Fibroblast of lung (primary cell): ENCODE measurements around the gene IRAK1. TPM values are rescaled to one million over a fixed set of nuclear protein-coding genes. Genes with fewer than 3 reads are reported as not detected.

Experiments
- DNase-seq, 2 donors: peaks; one replicate each; pipeline versions ENCODE4 v3.0.0 to v3.0.0-alpha.2; 2010; ENCODE audit warnings: low read depth in 2 of 2
- H2AFZ ChIP-seq: 2 replicates; pipeline ENCODE4 v1.5.1; 2012; ENCODE audit warnings: low read length, control low read depth, inconsistent platforms
- H3K27ac ChIP-seq: 2 replicates; pipeline ENCODE4 v1.5.1; 2011; ENCODE audit warnings: low read length, control low read depth; ENCODE audit not compliant: insufficient read depth
- H3K27me3 ChIP-seq: 2 replicates; pipeline ENCODE4 v1.5.1; 2011; ENCODE audit warnings: mild to moderate bottlenecking, low read length; ENCODE audit not compliant: control insufficient read depth, insufficient read depth
- H3K36me3 ChIP-seq: 2 replicates; pipeline ENCODE4 v1.5.1; 2011; ENCODE audit warnings: low read length; ENCODE audit not compliant: control insufficient read depth, insufficient read depth
- H3K4me1 ChIP-seq: 2 replicates; pipeline ENCODE4 v1.5.1; 2011; ENCODE audit warnings: low read length; ENCODE audit not compliant: control insufficient read depth, insufficient read depth; ENCODE audit errors: extremely low read depth
- H3K4me2 ChIP-seq: 2 replicates; pipeline ENCODE4 v1.5.1; 2011; ENCODE audit warnings: low read length, control low read depth; ENCODE audit not compliant: insufficient read depth; ENCODE audit errors: extremely low read depth
- H3K4me3 ChIP-seq, 4 experiments: fragments of 200-600 bp in 1 of 4; sonication (generic) in 1 of 4; replicated peaks in 1 of 4; 2 replicates each; pipeline ENCODE4 v1.5.1; 2011 to 2016; ENCODE audit warnings: low read length in 4 of 4, low read depth in 3 of 4, mild to moderate bottlenecking in 3 of 4, control low read depth in 2 of 4, inconsistent platforms in 1 of 4, mixed read lengths in 1 of 4; ENCODE audit not compliant: insufficient read depth in 1 of 4; ENCODE audit errors: control extremely low read depth in 1 of 4
- H3K79me2 ChIP-seq: 2 replicates; pipeline ENCODE4 v1.5.1; 2012; ENCODE audit warnings: mild to moderate bottlenecking, low read length, inconsistent platforms; ENCODE audit not compliant: control insufficient read depth, insufficient read depth
- H3K9ac ChIP-seq: 2 replicates; pipeline ENCODE4 v1.5.1; 2011; ENCODE audit warnings: mild to moderate bottlenecking, low read length, control low read depth; ENCODE audit not compliant: insufficient read depth
- H3K9me3 ChIP-seq: 2 replicates; pipeline ENCODE4 v1.5.1; 2012; ENCODE audit warnings: low read depth, low read length; ENCODE audit not compliant: control insufficient read depth, insufficient read depth
- H4K20me1 ChIP-seq: 2 replicates; pipeline ENCODE4 v1.5.1; 2011; ENCODE audit warnings: low read length; ENCODE audit not compliant: control insufficient read depth, insufficient read depth; ENCODE audit errors: extremely low read depth
- EZH2 ChIP-seq: IDR thresholded peaks from 2 replicates; pipeline ENCODE4 v1.5.1; 2012; ENCODE audit warnings: low read length, control low read depth, mild to moderate bottlenecking; ENCODE audit errors: missing control alignments
- polyA plus RNA-seq, 2 donors: library from polyadenylated mRNA; depleted of rRNA in 1 of 2; stranded (reverse) in 1 of 2; unstranded in 1 of 2; fragments of >200 nt; gene quantifications; 2 replicates each; pipeline ENCODE4 v1.2.1, GENCODE V29; 2011 to 2012; ENCODE audit warnings: missing spikeins in 1 of 2
- total RNA-seq: library from RNA; depleted of rRNA; stranded (reverse); fragments of >200 nt; gene quantifications from 2 replicates; pipeline ENCODE4 v1.2.1, GENCODE V29; 2014
- TF ChIP-seq, protein P1 (sequence below), 2 donors: IDR thresholded peaks in 1 of 2; conservative IDR thresholded peaks in 1 of 2; 1 replicate in 1 of 2; 2 replicates in 1 of 2; pipeline ENCODE4 v1.5.1; 2011 to 2012; ENCODE audit warnings: low read length in 2 of 2, control low read depth in 1 of 2, inconsistent platforms in 1 of 2, low read depth in 1 of 2, mild to moderate bottlenecking in 1 of 2

IRAK1 gene
- total and polyA plus RNA-seq, 2 donors (not counting 1 experiment from before 2014, with no cell fraction given), result 25.9 to 65.9 TPM

- TF ChIP-seq EZH2, result no peak
- TF ChIP-seq, protein P1, sequence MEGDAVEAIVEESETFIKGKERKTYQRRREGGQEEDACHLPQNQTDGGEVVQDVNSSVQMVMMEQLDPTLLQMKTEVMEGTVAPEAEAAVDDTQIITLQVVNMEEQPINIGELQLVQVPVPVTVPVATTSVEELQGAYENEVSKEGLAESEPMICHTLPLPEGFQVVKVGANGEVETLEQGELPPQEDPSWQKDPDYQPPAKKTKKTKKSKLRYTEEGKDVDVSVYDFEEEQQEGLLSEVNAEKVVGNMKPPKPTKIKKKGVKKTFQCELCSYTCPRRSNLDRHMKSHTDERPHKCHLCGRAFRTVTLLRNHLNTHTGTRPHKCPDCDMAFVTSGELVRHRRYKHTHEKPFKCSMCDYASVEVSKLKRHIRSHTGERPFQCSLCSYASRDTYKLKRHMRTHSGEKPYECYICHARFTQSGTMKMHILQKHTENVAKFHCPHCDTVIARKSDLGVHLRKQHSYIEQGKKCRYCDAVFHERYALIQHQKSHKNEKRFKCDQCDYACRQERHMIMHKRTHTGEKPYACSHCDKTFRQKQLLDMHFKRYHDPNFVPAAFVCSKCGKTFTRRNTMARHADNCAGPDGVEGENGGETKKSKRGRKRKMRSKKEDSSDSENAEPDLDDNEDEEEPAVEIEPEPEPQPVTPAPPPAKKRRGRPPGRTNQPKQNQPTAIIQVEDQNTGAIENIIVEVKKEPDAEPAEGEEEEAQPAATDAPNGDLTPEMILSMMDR (conservative IDR thresholded peaks at IDR 0.05 in 1 of 2, IDR thresholded peaks at IDR 0.05 in 1 of 2; ENCODE audit: low read depth in 1 of 2, low read length in 2 of 2), result no peak
- Histone ChIP-seq H4K20me1 (no peaks in the 10 kb centered on the region), H3K27ac (no peak overlapping the region), H3K36me3 (no peaks in the 10 kb centered on the region), H3K79me2 (peaks cover 46% of the 10 kb centered on the region), H3K4me3 (no peak overlapping the region), H3K4me2 (no peak overlapping the region), H3K27me3 (no peaks in the 10 kb centered on the region), H3K4me1 (no peaks in the 10 kb centered on the region), H3K9me3 (no peaks in the 10 kb centered on the region), H3K9ac (no peak overlapping the region), H2AFZ (no peak overlapping the region)
- DNase-seq, result no peak
Observed at GRCh38 chrX:154063234-154063633, 43.5 kb upstream of the IRAK1 start.

GRCh38 chrX:154061801-154062200 is 42.1 kb upstream of the IRAK1 start:
- no peak overlapping the region for H3K9ac ChIP-seq
- no peaks in the 10 kb centered on the region for H3K4me1 ChIP-seq
- no peak overlapping the region for H3K27ac ChIP-seq
- no peaks in the 10 kb centered on the region for H3K9me3 ChIP-seq
- no peaks in the 10 kb centered on the region for H4K20me1 ChIP-seq
- peaks cover 47% of the 10 kb centered on the region for H3K79me2 ChIP-seq
- H2AFZ ChIP-seq, result no peak overlapping the region
- no peak overlapping the region for H3K4me3 ChIP-seq
- no peaks in the 10 kb centered on the region for H3K27me3 ChIP-seq
- no peak overlapping the region for H3K4me2 ChIP-seq
- no peak for DNase-seq
- H3K36me3 ChIP-seq, result no peaks in the 10 kb centered on the region
- TF ChIP-seq EZH2, result no peak
- TF ChIP-seq, protein P1 (conservative IDR thresholded peaks at IDR 0.05 in 1 of 2, IDR thresholded peaks at IDR 0.05 in 1 of 2; ENCODE audit: low read depth in 1 of 2, low read length in 2 of 2), result no peak

GRCh38 chrX:154059729-154060245 is 40.1 kb upstream of the IRAK1 start:
- Histone ChIP-seq H4K20me1 (no peaks in the 10 kb centered on the region), H3K27me3 (no peaks in the 10 kb centered on the region), H3K79me2 (peaks cover 39% of the 10 kb centered on the region), H3K36me3 (no peaks in the 10 kb centered on the region), H3K4me1 (no peaks in the 10 kb centered on the region), H2AFZ (no peak overlapping the region), H3K27ac (no peak overlapping the region), H3K4me3 (no peak overlapping the region), H3K9me3 (no peaks in the 10 kb centered on the region), H3K4me2 (no peak overlapping the region), H3K9ac (no peak overlapping the region)
- no peak for TF ChIP-seq EZH2
- TF ChIP-seq, protein P1 (conservative IDR thresholded peaks at IDR 0.05 in 1 of 2, IDR thresholded peaks at IDR 0.05 in 1 of 2; ENCODE audit: low read depth in 1 of 2, low read length in 2 of 2), result no peak
- no peak for DNase-seq
